Activated naive CD4-positive, alpha-beta T cell treated with anti-CD3 and anti-CD28 coated beads for 36 hours (primary cell): ENCODE results near the gene PAX6. TPM values are rescaled to one million over a fixed set of nuclear protein-coding genes. Genes with fewer than 3 reads are reported as not detected.

Experiments
- CTCF ChIA-PET: fragments of 350-600 bp; sonication (Branson Sonifier 250); formaldehyde crosslinking; loops from one replicate; lab custom pipeline; 2021; ENCODE audit warnings: antibody characterized with exemption; lab: Charles Lee
- DNase-seq: peaks from one replicate; pipeline ENCODE4 v3.0.0-alpha.2; 2020
- H3K27ac Mint-ChIP-seq: one replicate; pipeline ENCODE4 v1.8.0; 2021; ENCODE audit warnings: mild to moderate bottlenecking, mixed read lengths
- H3K27me3 Mint-ChIP-seq: one replicate; pipeline ENCODE4 v1.8.0; 2021; ENCODE audit warnings: low read depth, mixed read lengths
- H3K36me3 Mint-ChIP-seq: one replicate; pipeline ENCODE4 v1.8.0; 2021; ENCODE audit warnings: low read depth, mixed read lengths
- H3K4me1 Mint-ChIP-seq: one replicate; pipeline ENCODE4 v1.8.0; 2021; ENCODE audit warnings: low read depth, mixed read lengths
- H3K4me3 Mint-ChIP-seq: one replicate; pipeline ENCODE4 v1.8.0; 2021; ENCODE audit warnings: mild to moderate bottlenecking, moderate library complexity, mixed read lengths
- H3K9me3 Mint-ChIP-seq: one replicate; pipeline ENCODE4 v1.8.0; 2021; ENCODE audit warnings: mixed read lengths
- intact Hi-C: fragments of 100-400 bp; cut with micrococcal nuclease; formaldehyde crosslinking; loops from one replicate; pipeline ENCODE4 v1.15.1; 2023
- total RNA-seq, 2 experiments: library from RNA; stranded (reverse); gene quantifications; one replicate each; pipeline ENCODE4 v1.2.3, GENCODE V29; 2021

PAX6 gene
- total RNA-seq, 2 experiments from 2014 or later, result 1.5 TPM

DNA sequence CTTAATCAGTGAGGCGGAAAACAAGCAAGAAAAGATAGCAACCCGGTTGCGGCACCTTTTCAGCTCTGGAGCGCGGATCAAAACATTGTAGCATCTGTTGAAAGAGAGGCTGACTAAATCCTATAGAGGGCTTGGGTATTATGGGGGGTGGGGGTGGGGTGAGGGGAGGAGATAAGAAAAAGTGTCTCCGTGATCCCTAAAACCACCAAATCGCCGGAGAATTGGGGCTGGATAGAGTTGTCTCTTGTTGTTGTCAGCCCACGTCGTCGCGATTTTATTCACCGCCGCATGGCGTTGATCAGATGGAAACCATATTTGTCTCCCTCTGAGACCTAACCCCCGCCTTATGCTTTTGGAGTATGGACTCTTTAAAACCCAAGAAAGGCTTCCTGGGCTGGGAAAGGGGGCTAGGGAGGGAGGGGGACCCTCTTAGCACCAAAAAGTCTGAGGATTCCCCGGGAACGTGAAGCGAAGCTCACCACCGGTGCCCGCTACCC is 13.0 kb downstream of the PAX6 start:
- CTCF ChIA-PET, result interaction anchor here (0.7 kb wide), 1 partner anchor 142 kb away, joined by 4 read pairs; no protein-coding TSS in a partner anchor
- peaks cover 2% of the 10 kb centered on the region for H3K9me3 Mint-ChIP-seq
- intact Hi-C loops, result no loop called here

DNA sequence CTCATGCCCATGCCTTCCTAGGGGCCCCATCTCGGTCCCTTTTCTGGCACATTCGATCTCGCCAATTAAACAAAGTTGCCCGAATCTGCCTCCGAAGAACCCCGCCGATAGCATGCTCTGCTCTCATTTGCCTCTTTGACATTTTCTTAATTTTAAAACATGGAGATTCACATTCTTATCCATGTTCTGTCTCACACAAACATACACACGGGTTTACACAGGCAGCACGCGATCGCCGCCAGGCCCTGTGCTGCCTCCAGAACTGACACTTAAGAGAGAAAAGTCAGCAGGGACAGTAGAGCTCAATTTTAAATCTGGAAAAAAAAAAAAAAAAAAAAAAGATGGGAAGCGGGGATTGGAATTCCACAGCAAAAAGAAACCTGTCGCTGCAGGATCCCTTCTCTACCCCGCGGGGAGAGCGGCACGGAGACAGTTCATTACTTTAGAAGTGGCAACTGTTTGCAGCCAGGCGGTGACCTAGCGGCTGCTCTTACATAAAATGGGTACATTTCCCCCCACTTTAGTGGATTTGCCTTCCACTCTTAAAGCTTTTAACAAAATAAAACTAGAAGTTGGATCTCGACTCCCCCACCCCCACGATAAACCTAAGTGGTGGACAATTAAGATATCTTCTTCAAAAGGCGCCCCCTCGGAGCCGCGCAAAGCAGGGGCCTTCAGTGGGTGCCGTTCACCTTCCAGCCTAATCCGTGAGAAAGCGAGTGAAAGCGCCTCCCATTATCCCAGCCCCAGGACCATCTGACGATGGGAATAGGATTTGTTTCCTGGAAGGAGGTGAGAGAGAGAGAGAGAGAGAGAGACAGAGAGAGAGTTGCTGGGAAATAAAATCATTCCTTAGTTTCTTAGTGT is 13.7 kb downstream of the PAX6 start:
- peaks cover 26% of the 10 kb centered on the region for H3K4me1 Mint-ChIP-seq
- H3K27ac Mint-ChIP-seq, result no peak overlapping the region
- intact Hi-C loops, result no loop called here
- no peaks in the 10 kb centered on the region for H3K9me3 Mint-ChIP-seq
- H3K27me3 Mint-ChIP-seq, result peaks cover 61% of the 10 kb centered on the region
- H3K36me3 Mint-ChIP-seq, result peaks cover 2% of the 10 kb centered on the region
- peak overlapping the region; percentile 3 for H3K4me3 Mint-ChIP-seq
- no peak for DNase-seq
- CTCF ChIA-PET, result no interaction called here

More for the DNA sequence above, 13.0 kb downstream of the PAX6 start:
- H3K4me1 Mint-ChIP-seq, result peaks cover 32% of the 10 kb centered on the region
- peak overlapping the region; percentile 3 for H3K4me3 Mint-ChIP-seq
- H3K27ac Mint-ChIP-seq, result no peak overlapping the region
- peaks cover 67% of the 10 kb centered on the region for H3K27me3 Mint-ChIP-seq
- peaks cover 5% of the 10 kb centered on the region for H3K36me3 Mint-ChIP-seq
- peak; percentile 4 for DNase-seq

DNA sequence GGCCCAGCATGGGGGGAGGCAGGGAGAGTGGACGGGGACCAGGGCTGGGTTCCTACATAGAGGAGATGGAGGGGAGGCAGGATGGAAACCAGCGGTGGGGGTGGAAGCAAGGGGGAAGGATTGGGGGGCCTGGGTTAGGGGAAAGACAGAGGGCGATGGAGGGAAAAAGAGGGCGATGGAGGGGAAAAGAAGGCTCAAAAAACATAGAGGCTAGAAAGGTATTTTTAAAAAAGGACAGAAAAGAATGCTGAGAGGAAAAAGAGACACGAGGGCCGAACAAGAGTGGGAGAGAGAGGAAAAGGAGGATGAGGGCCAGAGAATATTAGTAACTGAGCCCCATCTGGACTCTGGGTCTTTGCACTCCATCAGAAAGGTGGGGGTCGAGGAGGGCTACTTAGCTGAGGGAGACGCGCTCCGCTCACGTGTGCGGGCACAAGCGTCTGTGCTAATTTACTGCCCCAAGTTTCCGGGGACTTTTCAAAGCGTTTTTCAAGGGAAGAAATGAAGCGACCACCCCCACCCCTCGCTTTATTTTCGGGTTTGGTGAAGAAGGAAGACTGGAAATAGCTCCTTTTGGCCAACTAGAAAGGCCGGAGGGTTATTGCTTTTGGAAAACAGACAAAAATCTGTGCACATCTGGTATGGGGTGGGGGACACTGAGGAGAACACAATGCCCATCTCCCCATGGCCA is 14.5 kb downstream of the PAX6 start:
- Mint-ChIP-seq H3K27me3 (peaks cover 56% of the 10 kb centered on the region), H3K36me3 (peaks cover 2% of the 10 kb centered on the region), H3K9me3 (no peaks in the 10 kb centered on the region), H3K27ac (no peak overlapping the region), H3K4me1 (peaks cover 26% of the 10 kb centered on the region), H3K4me3 (no peak overlapping the region)
- intact Hi-C loops, result no loop called here
- CTCF ChIA-PET, result no interaction called here
- no peak for DNase-seq

DNA sequence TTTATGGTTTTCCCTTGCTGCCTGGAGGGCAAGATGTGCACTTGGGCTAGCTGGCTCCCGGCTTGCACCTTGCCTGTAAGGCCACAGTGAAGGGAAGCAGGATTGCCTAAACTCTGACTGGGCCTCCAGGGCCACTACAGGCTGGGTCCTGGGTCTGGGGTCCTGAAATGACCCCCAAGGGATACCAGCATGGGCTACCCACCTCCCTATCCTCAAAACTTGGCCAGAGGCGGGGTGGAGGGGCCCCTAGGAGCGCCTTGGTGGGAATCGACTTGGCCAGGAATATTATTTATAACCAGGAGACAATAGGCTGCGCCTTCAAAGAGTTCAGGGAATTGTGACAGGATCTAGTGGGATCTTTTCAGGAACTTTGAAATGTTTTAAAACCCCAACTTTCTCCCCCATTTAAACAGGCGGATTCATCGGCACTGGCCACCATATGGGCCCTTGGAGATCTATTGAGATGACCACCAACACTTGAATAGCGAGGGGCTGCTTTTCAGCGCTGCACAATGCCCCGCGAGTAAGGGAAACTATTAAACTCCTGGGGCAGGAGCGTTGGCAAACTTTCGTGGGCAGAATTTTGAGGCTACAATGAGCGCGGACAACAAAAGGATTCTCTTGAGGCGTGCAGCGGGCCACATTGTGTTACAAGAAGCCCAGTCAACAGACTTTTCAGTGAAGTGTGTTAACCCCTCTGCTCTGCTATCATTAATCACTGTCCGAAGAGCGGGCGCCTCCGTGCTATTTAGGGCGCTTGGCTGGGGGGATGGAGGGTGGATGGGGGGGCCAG is 15.2 kb downstream of the PAX6 start:
- no peak overlapping the region for H3K4me3 Mint-ChIP-seq
- peaks cover 26% of the 10 kb centered on the region for H3K4me1 Mint-ChIP-seq
- H3K27ac Mint-ChIP-seq, result no peak overlapping the region
- H3K9me3 Mint-ChIP-seq, result no peaks in the 10 kb centered on the region
- CTCF ChIA-PET, result no interaction called here
- peaks cover 2% of the 10 kb centered on the region for H3K36me3 Mint-ChIP-seq
- H3K27me3 Mint-ChIP-seq, result peaks cover 50% of the 10 kb centered on the region
- DNase-seq, result no peak
- intact Hi-C loops, result no loop called here

DNA sequence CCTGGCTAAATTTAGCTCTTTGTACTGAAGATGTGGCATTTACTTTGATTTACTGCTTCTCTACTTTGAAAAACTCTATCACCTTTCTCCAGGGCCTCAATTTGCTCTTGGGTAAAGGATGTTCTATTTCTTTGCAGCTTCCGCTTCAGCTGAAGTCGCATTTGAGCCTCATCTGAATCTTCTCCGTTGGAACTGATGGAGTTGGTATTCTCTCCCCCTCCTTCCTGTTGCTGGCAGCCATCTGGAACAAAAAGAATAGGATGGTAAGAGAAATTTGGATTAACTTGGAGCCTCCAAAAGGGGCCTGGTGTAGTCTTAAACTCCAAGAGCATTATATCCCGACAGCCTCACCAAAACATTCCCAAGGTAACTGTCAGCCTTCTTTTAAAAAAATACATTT is 16.6 kb downstream of the PAX6 start:
- H3K27me3 Mint-ChIP-seq, result peaks cover 42% of the 10 kb centered on the region
- H3K27ac Mint-ChIP-seq, result no peak overlapping the region
- intact Hi-C loops, result loop anchor here (5.0 kb wide), 1 partner anchor 33 kb away; no protein-coding TSS in a partner anchor
- H3K4me3 Mint-ChIP-seq, result no peak overlapping the region
- peaks cover 16% of the 10 kb centered on the region for H3K4me1 Mint-ChIP-seq
- no peaks in the 10 kb centered on the region for H3K36me3 Mint-ChIP-seq
- CTCF ChIA-PET, result no interaction called here
- no peaks in the 10 kb centered on the region for H3K9me3 Mint-ChIP-seq
- DNase-seq, result no peak

DNA sequence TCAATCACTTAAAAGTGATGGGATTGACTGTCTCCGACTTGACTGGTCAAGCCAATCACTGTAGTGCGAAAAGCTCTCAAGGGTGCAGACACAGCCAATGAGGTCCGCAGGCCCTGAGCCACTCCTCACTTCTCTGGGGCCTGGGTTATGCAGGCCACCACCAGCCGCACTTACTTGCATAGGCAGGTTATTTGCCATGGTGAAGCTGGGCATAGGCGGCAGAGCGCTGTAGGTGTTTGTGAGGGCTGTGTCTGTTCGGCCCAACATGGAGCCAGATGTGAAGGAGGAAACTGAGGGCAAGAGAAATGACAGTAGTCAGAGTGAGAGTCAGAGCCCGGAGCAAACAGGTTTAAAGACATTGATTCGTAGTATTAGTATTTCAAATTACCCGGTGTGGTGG is 17.9 kb downstream of the PAX6 start:
- no peak overlapping the region for H3K4me3 Mint-ChIP-seq
- CTCF ChIA-PET, result no interaction called here
- no peak for DNase-seq
- peaks cover 10% of the 10 kb centered on the region for H3K4me1 Mint-ChIP-seq
- intact Hi-C loops, result loop anchor here (5.0 kb wide), 1 partner anchor 34 kb away; no protein-coding TSS in a partner anchor
- no peak overlapping the region for H3K27ac Mint-ChIP-seq
- no peaks in the 10 kb centered on the region for H3K36me3 Mint-ChIP-seq
- H3K9me3 Mint-ChIP-seq, result no peaks in the 10 kb centered on the region
- peaks cover 32% of the 10 kb centered on the region for H3K27me3 Mint-ChIP-seq

DNA sequence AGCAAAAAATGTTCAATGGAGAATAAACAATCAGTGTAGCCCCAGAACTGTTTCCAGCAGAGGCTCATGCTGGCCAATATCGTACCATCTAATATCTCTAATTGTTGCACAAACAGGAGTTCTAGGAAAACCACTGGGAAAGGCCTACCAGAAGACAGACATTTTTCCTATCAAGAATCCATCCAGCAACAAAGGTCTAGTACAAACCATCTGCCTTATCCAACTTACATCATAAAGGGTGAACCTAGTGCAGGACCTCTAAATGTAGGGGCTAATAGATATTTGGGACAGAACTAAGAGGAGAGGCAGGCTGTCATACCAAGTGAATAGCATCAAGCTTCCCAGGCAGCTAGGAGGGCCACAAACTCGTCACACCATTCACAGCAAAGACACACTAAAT is 18.7 kb downstream of the PAX6 start:
- Mint-ChIP-seq H3K36me3 (no peaks in the 10 kb centered on the region), H3K27ac (no peak overlapping the region), H3K9me3 (no peaks in the 10 kb centered on the region), H3K4me3 (no peak overlapping the region), H3K27me3 (peaks cover 24% of the 10 kb centered on the region), H3K4me1 (peaks cover 6% of the 10 kb centered on the region)
- intact Hi-C loops, result loop anchor here (5.0 kb wide), 1 partner anchor 35 kb away; no protein-coding TSS in a partner anchor
- CTCF ChIA-PET, result no interaction called here
- no peak for DNase-seq

DNA sequence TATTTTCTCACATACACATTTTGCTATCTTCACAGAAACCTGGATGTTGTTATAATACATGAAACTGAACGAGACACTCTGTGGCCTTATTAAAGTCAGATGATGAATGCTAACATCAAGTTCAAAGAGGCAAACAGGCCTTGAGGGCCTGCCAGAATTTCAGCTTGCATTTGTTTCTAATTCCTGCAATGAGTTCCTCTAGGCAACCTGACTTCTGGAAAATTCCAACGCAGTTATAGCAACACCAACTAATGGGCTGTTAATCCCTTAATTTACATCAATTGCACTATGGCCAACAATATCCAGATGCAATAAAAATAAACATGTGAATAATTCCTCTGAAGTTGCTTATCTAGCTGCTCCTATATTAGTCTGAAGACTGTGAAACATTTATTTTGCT is 19.1 kb downstream of the PAX6 start:
- no peaks in the 10 kb centered on the region for H3K9me3 Mint-ChIP-seq
- intact Hi-C loops, result loop anchor here (5.0 kb wide), 1 partner anchor 35 kb away; no protein-coding TSS in a partner anchor
- H3K27me3 Mint-ChIP-seq, result peaks cover 22% of the 10 kb centered on the region
- H3K27ac Mint-ChIP-seq, result no peak overlapping the region
- no peak overlapping the region for H3K4me3 Mint-ChIP-seq
- peaks cover 1% of the 10 kb centered on the region for H3K36me3 Mint-ChIP-seq
- peaks cover 3% of the 10 kb centered on the region for H3K4me1 Mint-ChIP-seq
- no peak for DNase-seq
- CTCF ChIA-PET, result no interaction called here

DNA sequence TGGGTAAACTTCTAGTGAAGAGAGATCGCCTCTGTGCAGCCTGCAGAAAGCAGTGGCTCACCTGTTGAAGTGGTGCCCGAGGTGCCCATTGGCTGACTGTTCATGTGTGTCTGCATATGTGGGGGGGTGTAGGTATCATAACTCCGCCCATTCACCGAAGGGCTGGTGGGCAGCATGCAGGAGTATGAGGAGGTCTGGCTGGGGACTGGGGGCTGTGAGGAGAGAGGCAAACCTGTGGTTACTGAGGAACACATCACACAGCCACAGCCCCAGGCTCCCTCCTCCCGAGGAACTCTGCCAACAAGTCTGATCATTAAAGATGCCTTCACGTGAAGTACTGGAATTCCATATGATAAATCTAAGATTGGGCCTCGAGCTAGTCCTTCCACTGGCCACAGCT is 20.5 kb downstream of the PAX6 start:
- H3K36me3 Mint-ChIP-seq, result peaks cover 1% of the 10 kb centered on the region
- CTCF ChIA-PET, result interaction anchor here (0.7 kb wide), 1 partner anchor 149 kb away, joined by 3 read pairs; no protein-coding TSS in a partner anchor
- no peaks in the 10 kb centered on the region for H3K4me1 Mint-ChIP-seq
- no peak for DNase-seq
- H3K9me3 Mint-ChIP-seq, result no peaks in the 10 kb centered on the region
- intact Hi-C loops, result loop anchor here (5.0 kb wide), 1 partner anchor 37 kb away; no protein-coding TSS in a partner anchor
- H3K27ac Mint-ChIP-seq, result no peak overlapping the region
- H3K27me3 Mint-ChIP-seq, result peaks cover 9% of the 10 kb centered on the region
- H3K4me3 Mint-ChIP-seq, result no peak overlapping the region

DNA sequence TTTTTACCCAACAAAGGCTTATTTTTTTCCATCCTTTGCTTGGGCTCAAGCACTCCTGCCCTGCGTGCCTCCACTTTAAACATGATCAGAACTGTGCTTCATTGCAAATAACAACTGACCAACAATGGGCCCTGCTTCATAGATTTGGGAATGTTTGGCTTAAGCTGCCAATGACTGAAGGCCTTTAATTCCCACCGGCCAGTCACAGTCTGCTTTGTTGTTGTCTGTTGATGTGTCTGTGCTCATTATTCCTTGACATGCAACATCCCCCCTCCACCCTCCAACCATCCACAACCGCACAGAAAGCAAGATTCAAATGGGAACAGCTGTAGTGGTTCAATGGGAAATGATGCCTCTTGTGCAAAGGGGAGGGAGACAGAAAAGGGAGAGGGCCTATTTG is 23.0 kb downstream of the PAX6 start:
- Mint-ChIP-seq H3K27ac (no peak overlapping the region), H3K27me3 (peaks cover 6% of the 10 kb centered on the region), H3K4me1 (no peaks in the 10 kb centered on the region), H3K4me3 (no peak overlapping the region), H3K36me3 (peaks cover 2% of the 10 kb centered on the region), H3K9me3 (no peaks in the 10 kb centered on the region)
- DNase-seq, result no peak
- intact Hi-C loops, result no loop called here
- CTCF ChIA-PET, result no interaction called here

DNA sequence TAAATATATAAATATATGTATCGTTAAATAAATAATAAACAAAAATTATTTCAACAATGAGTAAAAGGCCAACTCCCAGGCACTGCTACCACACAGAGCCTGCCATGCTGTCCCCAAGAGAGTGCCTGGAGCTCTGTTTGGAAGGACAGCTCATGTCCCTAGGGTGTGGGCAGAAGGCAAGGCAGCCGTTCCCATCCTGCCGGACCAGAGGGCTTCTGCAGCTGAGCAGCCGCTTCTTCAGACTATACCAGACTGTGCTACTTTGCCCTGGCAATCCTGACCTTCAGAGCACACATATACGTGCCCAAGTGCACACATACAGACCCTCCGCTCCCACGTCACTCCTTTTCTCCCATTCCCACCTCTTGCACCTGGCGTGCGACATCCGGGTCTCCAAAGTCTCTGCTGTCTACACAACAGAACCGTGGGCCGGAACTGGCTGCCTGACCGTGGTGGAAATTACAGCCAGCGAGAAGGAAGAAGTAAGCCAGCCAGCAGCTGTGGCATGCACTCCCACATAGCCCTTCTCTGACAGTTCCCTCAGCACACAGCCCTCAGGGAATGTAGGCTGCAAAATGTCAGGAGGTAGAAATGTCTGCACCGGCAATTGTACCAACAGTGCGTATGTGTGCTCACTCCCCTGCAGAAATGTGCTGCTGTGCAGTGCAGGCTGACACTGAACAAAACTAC is 24.0 kb downstream of the PAX6 start:
- no peak for DNase-seq
- no peak overlapping the region for H3K27ac Mint-ChIP-seq
- H3K4me3 Mint-ChIP-seq, result no peak overlapping the region
- CTCF ChIA-PET, result no interaction called here
- H3K4me1 Mint-ChIP-seq, result no peaks in the 10 kb centered on the region
- intact Hi-C loops, result no loop called here
- H3K36me3 Mint-ChIP-seq, result peaks cover 4% of the 10 kb centered on the region
- no peaks in the 10 kb centered on the region for H3K9me3 Mint-ChIP-seq
- H3K27me3 Mint-ChIP-seq, result peaks cover 6% of the 10 kb centered on the region
